A172 (cell line): Measurements from ENCODE around the gene EFCAB12. TPM values are rescaled to one million over a fixed set of nuclear protein-coding genes. Genes with fewer than 3 reads are reported as not detected.
"Not testable (repeated sequence)": the region's sequence is repeated elsewhere in the genome, so short reads cannot be mapped to it uniquely, and the experiment has no call there.

ENCODE experiments used
- DNase-seq: peaks from one replicate; pipeline ENCODE4 v3.0.0-alpha.2; 2015; ENCODE audit warnings: low spot score
- total RNA-seq: library from RNA; depleted of rRNA; stranded (reverse); fragments of >200 nt; shearing (Covaris generic); gene quantifications from 2 replicates; pipeline ENCODE4 v1.2.3, GENCODE V29; 2014

Gene EFCAB12
- total RNA-seq, 1 experiment from 2014 or later: 0.10 TPM

DNA sequence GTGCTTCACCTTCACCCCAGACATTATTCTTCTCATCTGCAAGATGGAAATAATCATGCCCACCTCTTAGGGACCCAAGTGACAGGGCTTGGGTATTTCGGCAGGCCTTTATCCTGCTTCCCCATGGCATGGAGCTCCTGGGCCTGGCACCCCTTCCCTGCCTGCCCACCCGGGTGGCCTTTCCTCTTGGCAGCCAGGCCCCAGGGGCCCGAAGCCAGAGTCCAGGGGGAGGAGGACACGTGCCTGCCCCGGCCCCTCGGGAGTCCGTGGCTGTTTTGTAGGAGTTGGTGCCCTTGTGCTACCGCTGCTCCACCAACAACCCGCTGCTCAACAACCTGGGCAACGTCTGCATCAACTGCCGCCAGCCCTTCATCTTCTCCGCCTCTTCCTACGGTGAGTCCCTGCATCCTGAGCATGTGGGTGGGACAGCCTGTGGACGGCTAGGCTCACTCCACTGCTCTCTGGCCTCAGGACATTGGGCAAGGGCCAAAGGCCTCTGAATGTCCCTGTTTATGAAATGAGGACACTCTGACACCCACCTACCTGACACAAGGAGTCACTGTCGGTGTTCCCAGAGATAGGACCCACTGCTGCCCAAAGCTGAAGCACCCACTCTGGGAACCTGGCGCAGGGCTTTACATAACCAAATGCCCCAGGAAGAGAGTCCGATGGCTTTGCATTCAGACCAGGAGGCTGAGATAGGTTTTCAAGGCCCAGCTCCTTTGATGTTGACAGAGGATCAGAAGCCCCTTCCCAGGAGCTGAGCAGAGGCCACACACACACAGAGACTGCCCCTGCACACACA is 34.5 kb downstream of the EFCAB12 start:
- DNase-seq: not testable (repeated sequence)

DNA sequence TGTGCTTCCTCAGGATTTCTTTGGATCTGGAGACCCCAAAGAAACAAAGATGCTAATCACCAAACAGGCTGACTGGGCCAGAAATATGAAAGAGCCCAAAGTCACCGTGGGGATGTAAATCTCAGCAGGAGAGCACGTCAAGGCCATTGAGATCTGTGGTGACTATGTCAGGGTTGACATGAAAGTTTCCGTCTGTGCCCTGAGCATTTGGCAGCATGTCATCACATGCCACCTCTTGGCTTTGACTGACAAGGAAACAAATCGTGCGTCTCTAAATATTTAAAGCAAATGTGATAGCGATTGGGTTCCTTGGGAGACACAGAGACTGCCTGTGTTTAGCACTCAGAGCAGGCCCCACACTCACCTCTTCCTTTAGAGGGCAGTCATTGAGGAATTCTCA is 35.2 kb downstream of the EFCAB12 start:
- DNase-seq: no peak

DNA sequence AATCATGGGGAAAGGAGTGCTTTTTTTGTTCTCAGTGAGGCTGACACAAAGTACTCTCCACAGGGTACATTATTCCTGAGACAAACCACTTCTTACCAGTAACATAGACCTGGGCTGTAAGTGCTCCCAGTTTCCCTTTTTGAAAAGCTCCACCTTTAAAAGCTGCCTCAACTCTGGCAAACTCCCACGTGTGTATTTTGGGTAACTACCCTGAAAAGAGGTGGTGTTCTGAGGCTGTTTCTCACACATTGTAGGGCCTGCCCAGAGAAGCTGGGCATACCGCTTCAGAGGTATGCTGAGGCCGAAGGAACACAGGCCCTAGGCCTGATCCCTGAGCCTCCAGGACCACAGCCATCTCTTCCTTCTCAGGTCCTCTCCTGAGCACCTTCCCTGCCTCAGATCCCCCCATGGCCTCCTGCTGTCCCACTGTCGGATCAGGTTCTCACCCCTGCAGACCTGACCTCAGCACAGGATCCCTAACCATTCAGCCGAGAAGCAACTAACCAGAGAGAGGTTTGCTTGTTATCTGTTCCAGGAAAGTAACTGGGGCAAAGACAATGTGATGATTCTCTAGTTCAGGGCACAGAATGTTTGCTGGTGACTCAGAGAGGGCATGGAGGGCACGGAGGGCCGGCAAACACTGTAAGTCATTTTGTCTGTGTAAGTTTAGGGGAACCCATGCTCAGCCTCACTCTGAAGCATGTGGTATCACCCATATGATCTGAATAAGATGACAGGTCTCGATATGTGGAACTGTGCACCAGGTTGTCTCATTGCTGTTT is 36.1 kb downstream of the EFCAB12 start:
- not testable (repeated sequence) for DNase-seq

DNA sequence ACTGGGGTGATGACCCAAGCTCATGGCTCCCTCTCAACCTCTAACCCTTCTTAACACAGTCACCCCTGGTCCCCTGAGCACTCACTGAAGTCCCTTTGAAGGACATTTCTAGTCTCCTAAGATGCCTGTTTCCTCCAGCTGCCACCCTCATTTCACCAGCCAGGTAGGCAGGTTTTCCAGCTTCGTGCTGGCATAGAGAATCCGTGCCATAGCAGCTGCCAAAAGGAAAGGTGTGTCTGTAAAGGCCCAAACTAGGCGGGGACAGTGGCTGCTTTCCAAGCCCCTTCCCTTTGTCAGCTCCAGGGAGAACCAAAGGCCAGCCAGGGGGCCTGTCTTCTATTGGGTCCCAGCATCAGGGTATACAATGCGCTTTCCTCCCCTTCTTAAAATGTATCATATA is 36.9 kb downstream of the EFCAB12 start:
- DNase-seq: not testable (repeated sequence)

- peak; percentile 38 for DNase-seq
Measured at GRCh38 chr3:129389572-129389937, 38.9 kb downstream of the EFCAB12 start.

DNA sequence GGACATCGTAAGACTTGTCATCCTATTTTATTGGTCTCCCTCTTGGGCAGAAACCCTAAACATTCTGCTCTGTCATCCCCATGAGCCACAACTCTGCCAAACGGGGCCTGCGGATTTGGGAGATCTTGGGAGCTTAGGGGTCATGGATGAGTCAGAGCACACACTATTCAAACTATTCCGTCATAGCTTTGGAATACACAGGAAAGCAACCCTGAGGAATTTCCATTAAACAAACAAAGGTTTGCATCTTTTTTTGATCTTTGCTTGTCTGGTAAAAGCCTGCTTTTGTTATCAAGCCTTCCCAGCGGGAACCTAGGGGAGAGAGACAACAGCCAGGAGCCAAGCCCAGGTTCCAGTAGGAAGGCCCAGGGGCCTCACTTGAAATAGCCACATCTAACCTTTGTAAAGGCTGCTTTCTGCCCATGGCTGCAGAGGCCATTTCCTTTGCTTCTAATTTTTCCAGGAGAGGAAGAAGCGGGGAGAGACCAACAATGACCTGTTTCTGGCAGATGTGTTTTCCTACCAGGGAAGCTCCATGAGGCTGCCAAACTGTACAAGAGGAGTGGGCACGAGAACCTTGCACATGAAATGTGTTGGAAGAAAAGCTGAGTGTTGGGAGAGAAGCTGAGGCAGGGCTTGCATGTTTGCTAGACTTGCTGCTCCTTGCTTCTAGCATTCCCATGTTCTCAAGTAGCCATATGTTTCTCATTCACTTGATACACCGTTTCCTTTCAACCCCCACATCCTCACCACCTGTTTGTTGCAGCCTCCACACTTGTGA is 39.5 kb downstream of the EFCAB12 start:
- peak; percentile 95 for DNase-seq

GRCh38 chr3:129387487-129387886 is 40.9 kb downstream of the EFCAB12 start:
- DNase-seq: no peak

GRCh38 chr3:129386984-129387383 is 41.5 kb downstream of the EFCAB12 start:
- no peak for DNase-seq

DNA sequence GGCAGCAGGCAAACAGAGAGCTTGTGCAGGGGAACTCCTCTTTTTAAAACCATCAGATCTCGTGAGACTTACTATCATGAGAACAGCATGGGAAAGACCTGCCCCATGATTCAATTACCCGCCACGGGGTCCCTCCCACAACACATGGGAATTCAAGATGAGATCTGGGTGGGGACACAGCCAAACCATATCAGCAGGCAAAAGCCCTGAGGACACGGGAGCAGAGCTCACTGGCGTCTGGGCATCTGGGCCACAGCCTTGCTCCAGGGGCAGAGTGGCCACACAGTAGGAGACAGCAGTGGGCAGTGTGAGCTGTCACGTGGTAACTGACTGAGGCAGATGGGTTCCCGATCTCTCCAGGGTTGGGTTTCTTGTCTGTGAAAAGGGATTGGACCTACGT is 42.9 kb downstream of the EFCAB12 start:
- not testable (repeated sequence) for DNase-seq

DNA sequence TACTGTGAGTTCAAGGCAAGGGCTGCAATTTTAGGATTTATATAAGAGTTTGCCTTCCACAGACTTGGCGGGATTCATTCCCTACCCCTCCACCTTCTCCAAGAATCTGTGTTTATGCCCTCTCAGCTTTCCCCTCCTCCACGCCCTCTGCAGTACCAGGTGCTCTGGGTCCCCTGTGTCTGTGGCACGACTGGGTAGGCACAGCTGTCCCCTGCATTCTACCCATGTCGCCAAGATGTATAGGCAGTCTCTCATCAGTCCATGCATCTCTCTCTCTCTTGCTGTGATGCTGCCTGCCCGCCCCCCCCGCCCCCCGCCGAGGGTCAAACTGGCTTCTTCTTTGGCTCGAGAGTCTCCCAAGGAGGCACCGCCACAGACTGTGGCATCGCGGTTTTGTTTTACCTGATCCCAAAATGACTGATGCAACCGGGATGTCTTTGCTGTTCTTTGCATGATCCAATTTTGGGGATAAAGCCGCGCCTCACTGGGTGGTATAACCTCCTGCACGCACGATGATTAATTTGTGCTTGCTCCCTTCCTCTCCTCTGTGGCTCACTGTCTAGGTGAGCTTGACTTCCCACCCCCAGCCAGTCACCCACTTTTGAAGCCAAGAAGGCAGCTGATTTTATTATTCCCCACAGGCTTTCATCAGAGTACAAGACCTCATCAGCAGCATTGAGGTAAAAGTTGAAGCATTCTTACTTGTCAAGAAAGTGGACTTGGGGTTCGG is 43.7 kb downstream of the EFCAB12 start:
- no peak for DNase-seq

GRCh38 chr3:129384103-129384502 is 44.3 kb downstream of the EFCAB12 start:
- not testable (repeated sequence) for DNase-seq

DNA sequence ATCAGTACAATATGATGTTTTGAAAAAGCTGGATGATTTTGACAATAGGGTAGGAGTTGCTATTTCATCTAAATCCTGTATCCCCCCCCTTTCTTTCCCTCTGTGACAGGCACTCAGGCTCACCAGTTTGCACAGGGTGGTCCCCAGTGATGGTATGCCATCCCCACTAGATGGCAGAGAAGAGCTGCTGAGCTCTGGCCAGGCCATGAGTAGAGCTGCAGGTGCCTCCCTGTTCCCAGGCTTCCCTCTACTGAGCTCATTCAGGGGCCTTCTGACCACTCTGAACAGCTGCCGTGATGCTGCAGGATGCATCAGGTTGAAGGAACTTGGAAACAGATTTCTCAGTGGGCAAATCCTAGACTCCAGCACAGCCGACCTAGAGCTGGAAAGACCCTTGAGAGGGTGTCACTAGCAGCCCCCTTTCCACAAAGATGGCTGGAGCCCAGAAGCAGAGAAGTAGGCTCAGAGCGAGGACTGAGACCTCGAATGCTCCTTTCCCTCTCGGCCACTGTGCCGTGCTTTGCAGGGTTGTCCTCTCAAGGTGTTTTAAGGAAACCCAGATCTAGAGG is 45.1 kb downstream of the EFCAB12 start:
- peak; percentile 90 for DNase-seq

DNA sequence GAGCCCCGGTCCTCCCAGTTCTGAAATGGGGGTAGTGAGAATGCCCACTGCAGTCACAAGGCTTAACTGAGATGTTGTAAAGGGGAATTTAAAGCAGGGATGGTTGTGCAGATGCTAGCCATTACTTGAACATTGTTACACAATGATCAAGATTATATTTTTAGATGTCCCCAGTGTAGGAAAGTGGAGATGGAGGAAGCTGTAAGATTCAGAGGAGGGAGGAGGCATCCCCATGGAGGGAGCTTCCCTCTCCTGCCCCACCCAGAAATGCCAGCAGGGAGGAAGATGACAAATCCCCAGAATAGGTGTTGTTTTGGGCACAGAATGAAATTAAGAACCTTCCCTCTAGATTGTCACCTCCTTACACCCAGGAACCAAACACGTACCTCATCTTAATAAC is 46.1 kb downstream of the EFCAB12 start:
- DNase-seq: peak; percentile 40

DNA sequence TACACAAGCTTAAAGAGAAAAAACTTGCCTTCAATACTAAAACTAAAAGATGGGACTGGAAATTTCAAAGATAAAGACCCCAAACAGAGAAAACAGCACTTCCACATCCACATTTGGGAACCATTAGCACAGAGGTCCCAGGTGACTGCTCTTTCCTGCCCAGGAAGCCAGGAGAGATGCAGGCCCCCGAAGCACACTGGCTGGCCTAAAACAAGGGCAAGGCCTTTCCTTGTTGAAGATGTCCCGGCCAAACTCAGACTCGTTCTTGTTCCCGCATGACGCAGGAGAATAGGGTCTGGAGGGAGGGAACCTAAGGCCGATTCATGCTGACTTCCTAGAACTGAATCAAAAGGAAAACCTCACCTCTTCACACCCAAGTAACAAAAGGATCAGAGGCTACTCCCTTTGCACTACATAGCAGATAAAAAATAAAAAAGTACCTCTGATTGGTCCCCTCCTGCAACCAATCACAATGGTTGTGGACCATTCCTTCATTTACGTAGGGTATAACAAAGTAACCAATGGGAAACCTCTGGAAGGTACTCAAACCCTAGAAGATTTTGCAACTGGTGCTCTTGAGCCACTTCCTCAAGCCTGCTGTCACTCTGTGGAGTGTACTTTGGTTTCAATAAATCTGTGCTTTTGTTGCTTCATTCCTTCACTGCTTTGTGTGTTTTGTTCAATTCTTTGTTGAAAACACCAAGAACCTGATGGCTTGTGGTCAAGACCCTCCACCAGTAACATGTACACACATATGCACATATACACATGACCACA is 48.7 kb downstream of the EFCAB12 start:
- no peak for DNase-seq

DNA sequence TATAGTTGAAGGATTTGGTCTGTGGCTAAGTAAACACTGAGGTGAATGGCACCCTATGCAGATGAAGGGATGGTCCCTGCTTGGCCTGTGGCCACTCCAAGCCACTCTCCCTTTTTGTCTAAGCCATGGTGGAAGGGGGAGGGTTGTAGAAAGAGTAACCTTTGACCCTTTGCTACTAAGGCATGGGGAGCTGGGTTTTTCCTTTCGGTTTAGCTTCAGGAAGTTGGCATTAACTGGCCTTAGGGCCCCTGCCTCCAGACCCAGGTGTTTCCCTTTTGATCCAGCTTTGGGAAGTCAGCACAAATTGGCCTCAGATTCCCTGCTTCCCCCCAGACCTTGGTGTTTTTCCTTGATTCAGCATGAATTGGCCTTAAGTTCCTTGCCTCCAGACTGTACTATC is 49.5 kb downstream of the EFCAB12 start:
- DNase-seq: no peak

GRCh38 chr3:129377615-129378014 is 50.8 kb downstream of the EFCAB12 start:
- no peak for DNase-seq

GRCh38 chr3:129375099-129375498 is 53.3 kb downstream of the EFCAB12 start:
- DNase-seq: no peak

GRCh38 chr3:129371041-129371826 is 57.2 kb downstream of the EFCAB12 start:
- no peak for DNase-seq

- DNase-seq: no peak
Measured at GRCh38 chr3:129370248-129370964, 58.0 kb downstream of the EFCAB12 start.
